NCI-H1417 treated with DMSO at 0.1 percent for 48 hours (cell line): Measurements from ENCODE around the gene ECE1.
"Not testable (repeated sequence)": the region's sequence is repeated elsewhere in the genome, so short reads cannot be mapped to it uniquely, and the experiment has no call there.

ENCODE experiments used
- DNase-seq: peaks from one replicate; lab custom pipeline; 2025; lab: John Stamatoyannopoulos, UW

ECE1 gene

DNA sequence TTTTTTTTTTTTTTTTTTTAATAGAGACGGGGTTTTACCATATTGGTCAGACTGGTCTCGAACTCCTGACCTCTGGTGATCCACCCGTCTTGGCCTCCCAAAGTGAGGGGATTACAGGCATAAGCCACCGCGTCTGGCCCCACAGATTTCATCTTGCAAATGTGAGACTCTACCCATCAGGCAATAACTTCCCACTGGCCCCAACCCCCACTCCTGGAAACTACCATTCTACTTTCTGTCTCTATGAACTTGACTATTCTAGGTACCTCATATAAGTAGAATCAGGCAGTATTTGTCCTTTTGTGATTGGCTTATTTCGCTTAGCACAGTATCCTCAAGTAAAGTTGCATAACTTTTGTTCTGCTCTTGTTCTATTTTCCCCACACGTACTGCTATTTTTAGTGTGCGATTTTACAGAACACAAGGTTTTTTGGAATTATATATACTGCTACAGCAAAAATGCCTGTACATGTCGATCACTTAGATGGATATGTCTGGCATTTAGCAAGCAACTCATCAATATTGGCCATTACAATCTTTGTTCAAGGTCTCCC, 40.2 kb downstream of the ECE1 start:
- DNase-seq, result no peak

DNA sequence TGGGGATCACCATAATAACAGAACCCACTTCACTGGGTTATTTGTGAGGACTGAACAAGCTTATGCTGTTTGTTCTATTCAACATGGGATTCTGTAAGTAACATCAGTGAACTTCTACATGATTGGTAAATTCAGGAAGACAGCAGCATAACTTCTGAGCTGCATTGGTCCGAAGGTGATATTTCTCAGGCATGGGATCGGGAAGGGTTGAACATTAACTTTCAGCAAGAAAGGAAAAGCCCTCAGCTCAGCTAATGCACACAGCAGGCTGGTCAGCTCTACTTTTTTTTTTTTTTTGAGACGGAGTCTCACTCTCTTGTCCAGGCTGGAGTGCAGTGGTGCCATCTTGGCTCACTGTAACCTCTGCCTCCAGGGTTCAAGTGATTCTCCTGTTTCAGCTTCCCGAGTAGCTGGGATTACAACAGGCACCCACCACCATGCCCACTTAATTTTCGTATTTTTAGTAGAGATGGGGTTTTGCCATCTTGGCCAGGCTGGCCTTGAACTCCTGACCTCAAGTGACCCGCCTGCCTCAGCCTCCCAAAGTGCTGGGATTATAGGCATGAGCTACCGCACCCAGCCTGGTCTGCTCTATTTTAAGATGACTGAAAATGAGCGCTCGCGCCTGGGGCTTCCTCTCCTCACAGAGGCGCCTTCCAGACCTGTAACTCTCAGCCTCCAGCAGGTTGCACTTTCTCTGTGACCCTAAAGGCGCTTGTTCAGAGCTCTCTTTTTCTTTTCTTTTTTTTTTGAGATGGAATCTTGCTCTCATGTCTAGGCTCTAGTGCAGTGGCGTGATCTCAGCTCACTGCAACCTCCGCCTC, 42.2 kb downstream of the ECE1 start:
- no peak for DNase-seq

DNA sequence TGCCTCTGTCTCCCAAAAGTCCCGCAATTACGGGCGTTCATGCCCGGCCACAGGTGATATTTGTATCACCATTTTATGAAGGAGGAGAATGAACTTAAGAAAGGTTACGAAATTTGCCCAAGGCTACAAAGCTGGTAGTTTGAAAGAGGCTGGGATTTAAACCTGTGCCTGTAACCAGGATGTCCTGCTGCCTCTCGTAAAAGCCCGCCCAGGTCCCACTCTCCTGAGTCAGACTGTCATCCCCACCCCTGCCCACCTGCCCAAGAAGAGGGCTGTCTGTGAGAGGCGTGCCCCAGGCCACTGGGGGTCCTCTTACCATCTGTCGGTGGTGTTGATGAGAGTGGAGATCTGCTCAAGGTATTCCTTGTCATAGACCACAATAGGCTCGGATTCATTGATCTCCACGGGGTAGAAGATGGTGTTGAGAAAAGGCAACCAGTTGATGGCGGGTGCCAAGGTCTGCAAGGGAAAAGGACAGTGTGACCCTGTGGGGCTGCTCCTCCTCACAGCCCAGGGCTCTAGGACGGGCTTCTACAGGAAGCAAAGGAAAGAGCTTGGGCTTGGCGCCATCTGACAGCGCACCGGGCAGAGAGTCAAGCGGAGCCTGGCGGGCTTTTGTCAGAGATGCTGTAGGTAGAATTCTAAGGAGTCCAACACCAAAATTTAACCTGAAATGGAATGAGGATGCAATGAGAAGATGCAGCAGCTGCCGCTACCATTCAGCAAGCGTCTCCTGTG, 43.2 kb downstream of the ECE1 start:
- DNase-seq, result no peak

DNA sequence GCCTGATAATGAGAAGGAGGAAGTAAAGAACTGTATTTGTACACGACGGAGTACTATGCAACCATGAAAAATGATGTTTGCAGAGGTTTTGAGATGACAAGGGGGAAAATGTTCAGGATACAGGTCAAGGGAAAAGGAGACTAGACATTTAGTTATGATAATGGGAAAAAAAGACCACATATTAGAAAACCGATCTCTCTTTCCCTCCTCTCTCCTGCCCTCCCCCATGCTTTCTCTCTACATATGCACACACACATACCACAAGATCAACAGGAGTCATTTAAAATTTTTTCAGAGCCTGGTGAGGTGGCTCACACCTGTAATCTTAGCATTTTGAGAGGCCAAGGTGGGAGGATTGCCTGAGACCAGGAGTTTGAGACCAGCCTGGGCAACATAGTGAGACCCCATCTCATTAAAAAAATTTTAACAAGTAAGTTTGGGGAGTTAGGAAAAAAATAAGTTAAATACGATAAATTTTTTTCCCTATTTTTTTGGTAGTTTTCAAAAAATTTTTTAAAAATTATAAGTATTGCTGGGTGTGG, 44.5 kb downstream of the ECE1 start:
- no peak for DNase-seq

DNA sequence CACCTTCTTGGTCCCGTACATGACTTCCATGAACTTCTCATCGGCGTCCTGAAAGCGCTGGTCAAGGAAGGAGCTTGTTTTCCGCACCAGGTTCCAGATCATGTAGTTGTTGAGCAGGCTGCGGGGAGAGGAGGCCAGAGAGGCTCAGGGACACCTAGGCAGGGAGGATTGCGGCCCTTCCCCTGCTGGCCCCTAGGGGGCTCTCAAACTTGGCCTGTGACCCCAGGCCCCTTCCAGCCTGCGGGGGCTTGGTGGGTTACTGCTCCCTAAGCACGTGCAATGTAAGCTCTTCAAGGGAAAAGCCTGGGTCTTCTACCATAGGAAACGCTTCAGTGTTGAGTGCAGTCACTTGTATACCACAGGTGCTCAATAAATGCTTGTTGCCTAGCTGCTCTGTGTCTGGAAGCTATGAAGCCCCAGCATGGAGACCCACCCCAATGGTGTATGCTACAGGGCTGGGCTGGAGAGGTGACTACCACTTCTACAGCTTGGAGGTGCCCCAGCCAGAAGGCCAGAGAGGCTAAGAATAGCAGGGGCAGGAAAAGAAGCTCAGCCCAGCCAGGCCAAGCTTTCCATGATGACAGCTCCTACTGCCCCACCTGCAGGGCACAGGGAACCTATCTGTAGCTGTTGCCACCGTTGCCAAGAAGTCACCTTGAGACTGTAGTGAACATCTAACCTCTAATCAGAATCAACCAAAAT, 45.1 kb downstream of the ECE1 start:
- no peak for DNase-seq

DNA sequence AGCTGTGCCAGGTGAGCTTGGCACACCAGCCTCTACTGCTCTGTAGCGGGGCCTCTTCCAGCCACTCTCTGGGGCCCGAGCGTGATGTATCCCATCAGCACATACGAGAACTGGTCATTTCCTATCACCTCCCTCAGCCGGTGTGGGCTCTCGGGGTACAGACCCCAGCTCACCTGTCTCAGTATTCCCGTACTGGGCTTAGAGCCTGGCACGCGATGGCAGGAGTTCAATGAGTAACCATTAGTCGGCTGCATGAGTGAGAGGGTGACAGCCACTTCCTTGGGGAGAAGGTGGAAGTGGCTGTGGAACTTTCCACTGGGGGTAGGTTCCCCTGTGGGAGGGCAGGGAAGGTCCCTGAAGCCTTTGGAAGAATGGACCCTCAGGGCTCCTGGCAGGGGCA, 46.1 kb downstream of the ECE1 start:
- no peak for DNase-seq

DNA sequence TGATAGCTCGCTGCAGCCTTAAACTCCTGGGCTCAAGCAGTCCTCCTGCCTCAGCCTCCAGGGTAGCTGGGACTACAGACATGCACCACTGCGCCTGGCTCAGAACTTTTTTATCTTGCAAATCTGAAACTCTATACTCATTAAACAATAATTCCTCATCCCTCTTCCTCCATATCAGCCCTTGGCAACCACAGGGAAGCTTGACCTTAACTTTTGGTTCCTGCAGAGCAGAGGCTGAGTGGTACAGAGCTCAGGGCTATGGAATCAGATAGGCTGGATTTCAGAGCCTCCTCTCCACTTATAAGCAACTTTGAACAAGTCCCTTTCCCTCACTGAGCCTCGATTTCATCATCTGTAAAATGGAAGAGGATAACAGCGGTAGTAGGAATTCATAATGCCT, 47.4 kb downstream of the ECE1 start:
- no peak for DNase-seq

DNA sequence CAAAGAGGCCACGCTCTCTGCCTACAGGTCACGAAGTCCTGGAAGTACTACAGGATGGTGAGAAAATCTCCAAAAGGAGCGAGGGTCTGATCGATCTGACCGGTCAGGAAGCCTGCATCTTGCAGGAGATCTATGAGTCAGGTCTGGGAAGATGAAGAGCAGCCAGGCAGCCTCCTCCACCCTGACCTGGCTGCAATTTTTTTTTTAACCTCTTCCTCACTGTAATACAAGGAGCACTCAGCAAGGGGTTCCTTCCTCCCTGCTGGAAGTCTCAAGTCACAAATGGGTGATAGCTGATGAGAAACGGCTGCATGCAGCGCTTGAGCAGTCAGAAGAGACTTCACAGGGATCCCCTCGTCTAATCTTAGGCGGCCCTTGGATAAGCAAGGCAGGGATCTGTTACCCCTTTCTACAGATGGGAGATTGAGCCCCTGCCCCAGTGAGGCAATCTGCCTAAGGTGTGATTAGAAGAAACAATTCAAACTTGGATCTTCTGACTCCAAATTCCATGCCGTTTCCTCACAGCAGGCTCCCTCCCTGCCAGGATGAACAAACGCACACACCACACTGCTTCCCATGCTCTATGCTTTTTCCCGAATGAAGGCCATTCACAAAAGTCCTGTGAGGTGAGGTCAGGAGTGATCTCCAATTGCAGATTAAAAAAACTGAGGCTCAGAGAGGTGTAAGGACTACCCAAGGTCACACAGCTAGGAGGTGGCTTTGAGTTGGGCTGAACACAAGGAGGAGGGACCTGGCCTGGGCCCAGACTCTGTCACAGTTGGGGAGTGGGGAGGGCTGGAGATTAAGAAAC, 48.3 kb downstream of the ECE1 start:
- DNase-seq, result no peak

DNA sequence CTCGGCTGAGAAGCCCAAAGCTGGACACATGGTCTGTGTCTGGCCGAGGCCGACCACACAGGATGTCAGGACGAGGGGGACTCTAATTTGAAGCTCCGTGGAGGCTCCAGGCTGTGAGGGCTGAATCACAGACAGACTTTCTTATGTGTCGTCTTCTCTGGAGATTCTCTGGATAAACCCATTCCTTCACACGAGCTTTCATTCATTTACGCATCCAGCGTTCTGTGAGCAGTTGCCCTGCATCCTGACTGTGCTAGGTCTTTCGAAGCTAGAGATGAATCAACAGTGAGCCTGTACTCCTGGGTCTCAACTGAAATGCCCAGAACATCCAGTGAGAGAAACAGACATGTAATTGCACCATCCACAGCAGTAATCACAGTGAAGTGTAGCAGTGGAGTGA, 49.6 kb downstream of the ECE1 start:
- DNase-seq, result no peak

DNA sequence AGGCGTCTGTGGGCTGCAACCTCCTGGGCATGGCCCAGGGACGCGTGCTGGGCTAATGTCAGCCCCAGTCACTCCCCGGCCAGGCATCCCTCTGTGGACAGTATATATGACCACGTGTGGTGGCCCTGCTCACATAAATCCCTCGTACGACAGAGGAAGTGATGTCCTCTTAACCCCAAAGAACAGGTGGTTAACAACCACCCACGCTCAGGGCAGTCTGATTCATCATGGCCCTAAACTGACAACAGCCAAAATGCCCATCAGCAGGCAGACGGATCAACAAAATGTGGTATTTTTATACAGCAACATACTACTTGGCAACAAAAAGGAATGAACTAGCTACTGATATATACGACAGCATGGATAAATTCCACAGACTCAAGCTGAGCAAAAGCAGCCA, 51.0 kb downstream of the ECE1 start:
- no peak for DNase-seq

DNA sequence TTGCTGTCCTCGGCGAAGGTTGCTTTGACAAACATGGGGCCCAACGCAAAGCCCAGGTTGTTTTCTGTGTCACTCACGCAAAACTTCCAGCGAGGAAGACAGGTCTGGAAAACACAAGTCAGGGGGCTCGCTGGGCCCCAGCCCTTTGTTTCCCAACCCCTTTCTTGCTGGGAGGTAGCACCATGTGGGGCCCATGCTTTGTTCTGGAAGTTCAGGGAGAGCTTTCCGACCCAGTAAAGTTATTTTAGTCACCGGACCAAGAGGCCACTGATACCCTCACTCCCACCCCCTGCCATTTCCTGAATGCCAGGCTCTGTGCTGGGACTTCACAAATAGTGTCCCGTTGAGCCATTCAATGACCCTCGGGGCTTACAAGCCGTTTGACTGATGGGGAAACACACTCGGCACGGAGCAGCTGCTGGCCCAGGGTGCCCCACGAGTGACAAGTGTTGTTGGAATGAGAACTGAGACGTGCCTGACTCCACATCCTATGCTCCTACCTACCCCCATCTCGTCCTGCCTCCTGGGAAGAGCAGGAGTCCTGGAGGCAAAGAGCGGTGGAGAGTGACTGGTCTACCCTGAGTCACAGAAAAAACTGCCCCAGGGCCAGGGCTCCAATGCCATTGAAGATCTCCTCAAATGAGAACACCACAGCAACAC, 52.0 kb downstream of the ECE1 start:
- no peak for DNase-seq

DNA sequence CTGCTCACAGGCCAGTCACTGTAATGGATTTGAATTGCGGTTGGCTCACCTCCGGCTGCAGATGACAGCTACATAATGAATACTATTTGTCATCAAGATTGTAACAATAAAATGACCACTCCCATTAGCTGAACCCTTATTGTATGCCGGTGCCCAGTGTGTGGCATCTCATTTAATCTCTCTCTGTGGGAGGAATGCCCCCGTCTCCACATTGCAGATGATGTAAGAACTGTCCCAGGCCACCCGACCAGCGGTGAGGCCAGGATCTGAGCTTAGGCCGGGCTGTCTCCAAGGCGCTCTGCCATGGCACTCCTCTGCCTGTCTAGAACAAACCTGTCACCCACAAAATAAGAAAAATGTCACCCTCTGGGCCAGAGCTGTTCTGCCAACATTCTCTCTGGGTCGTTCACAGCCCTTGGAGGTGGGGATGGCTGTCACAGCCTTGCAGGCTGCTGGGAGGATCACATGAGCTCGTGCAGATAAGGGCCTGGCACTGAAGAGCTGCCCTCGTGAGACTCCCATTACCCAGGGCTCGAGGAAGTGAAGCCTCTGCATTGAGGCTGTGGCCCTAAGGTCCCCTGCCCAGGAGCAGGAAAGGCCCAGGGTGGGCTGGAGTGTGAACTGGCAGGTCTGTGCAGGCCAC, 52.7 kb downstream of the ECE1 start:
- DNase-seq, result no peak

DNA sequence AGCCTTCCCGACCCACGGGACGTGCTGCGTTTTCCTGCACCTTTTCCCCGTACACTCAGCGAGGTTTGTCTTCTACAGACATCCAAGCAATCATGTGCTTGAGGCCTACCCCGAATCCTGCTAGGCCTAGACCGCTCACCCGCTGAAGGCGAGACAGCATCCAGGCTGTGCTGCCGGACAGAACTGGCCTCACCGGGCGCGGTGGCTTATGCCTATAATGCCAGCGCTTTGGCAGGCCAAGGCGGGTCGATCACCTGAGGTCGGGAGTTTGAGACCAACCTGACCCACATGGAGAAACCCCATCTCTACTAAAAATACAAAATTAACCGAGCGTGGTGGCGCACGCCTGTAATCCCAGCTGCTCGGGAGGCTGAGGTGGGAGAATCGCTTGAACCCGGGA, 54.1 kb downstream of the ECE1 start:
- no peak for DNase-seq

DNA sequence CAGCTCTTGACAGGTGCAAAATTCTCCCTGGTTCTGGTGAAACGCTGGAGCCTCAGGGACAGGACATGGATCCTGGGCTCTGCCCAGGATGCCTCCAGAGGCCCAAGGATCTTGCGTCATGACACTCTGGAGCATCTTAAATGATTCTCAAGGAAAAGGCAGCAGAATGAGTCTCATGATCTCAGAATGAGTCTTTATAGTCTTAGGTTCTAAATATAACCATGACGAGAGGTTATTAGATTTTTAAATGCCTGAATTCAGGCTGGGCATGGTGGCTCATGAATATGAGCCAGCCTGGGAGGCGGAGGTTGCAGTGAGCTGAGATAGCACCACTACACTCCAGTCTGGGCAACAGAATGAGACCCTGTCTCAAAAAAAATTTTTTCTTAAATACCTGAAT, 55.5 kb downstream of the ECE1 start:
- no peak for DNase-seq

DNA sequence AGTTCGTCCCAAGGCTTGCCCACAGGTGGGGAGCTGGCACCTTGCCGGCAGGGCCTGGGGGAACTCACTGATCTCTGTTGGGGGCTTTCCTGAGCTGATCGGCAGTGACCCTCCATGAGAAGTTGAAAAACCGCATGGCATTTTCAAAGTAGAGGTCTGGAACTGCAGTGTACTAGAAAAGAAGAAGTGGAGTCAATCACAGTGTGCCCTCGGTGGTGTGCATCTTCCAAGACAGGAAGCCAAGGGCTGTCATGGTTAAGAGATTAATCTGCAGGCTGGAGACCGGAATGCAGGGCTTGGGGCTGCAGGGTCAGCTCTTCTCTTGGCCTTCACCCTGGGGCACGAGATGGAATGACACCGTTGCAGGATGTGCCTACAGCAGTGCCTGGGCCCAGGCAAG, 56.8 kb downstream of the ECE1 start:
- no peak for DNase-seq

DNA sequence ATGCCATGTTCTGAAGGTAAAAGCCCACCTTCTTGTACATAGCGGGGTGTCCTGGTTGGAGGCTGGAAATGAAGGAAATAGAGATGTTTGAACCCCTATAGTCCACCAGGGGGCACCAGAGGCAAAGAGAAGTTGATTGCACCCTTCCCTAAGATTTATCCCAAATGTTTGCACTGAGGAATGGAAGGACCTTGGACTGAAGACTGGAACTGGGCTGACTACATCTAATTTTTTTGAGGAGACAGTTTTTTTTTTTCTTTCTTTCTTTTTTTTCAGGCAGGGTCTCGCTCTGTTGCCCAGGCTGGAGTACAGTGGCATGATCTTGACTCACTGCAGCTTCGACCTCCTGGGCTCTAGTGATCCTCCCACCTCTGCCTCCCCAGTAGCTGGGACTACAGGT, 58.2 kb downstream of the ECE1 start:
- DNase-seq, result peak; percentile 14

DNA sequence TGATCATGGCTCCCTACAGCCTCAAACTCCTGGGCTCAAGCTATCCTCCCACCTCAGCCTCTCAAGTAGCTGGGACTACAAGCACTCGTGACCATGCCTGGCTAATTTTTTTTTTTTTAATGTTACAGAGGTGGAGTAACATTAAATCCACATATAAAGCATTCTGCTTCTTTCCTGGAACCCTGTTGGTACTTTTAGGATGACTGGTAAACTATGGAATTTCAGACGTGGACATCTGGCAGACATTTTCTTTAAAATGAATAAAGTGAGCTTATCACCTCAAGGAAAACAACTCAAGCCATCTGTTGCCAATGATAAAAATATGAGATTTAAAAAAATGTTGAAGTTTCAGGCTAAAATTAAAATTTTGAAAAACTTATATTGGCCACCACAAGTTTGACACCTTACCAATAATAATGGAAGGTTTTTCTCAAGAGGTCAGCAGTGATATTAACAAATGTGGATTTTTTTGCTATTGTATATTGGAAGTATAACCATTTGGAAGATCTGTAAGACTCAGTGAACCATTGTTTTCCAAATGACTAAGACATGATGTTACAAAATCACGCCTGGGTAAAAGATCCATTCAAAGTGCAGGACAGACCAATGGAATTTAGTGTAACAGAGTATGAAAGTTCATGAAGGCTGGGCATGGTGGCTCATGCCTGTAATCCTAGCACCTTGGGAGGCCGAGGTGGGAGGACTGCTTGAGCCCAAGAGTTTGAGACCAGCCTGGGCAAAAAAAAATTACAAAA, 60.8 kb downstream of the ECE1 start:
- no peak for DNase-seq

DNA sequence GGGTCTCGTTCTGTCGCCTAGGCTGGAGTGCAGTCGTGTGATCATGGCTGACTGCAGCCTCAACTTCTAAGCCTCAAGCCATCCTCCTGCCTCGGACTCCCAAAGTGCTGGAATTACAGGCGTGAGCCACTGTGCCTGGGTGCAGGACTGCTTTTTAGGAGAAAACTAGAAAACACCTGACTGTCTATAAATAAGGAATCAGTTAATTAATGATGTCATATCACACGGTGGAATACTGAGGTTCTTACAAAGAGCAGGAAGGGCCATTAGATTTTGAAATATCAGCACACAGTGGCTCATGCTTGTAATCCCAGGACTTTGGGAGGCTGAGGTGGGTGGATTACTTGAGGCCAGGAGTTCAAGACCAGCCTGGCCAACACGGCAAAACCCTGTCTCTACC, 62.0 kb downstream of the ECE1 start:
- DNase-seq, result not testable (repeated sequence)

DNA sequence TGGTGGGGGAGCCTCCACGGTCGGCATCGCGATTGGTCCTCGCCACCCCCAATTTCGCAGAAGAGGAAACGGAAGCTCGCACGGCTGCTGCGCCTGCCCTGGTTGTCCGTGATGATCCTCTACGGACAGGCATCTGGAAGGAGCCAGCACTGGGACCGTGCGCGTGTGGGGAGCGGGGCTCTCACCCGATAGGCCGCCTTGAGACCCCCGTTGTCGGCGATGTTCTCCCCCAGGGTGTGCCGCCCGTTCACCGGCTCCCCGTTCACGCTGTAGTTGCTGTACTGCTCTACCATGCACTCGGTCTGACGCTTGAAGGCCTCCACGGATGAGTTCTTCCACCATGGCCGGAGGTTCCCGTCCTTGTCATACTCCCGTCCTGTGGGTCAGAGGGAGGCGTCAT, 65.2 kb downstream of the ECE1 start:
- no peak for DNase-seq

DNA sequence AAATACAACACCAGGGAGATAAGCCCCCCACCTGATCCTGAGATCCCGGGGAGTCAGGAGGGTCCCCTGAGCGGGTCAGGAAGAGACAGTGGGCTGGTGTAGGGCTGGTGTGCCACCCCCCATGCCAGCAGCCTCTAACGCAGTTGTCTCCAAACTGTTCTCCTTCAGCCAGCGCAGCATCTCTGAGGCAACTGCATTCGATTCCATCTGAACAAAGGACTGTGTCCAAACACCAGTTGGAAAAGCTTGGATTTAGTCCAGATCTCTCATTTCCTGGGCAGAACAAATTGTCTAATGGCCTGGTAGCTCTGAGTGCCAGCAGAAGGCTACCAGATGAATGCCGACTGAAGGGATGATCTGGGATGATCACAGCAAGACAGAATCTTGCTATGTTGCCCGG, 69.4 kb downstream of the ECE1 start:
- no peak for DNase-seq
